Measurements from ENCODE around the gene PHC3.

DNA sequence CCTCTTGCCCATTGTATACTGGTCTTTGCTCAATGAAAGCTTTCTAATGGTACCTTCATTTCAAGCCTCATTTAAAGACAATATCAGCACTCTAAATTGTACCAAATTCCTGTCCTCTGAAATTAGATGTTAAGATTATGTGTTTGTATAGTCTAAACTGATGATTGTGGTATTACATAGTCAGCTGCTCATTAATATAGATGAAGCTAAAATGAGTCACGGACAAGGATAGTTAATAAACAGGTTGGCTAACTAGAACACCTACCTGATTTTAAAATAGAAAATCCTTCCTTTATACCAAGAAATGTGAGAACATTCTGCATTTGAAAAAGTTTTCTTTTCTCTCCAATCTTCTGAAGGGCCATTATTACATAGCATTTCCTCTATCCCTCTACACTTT, 43.6 kb upstream of the PHC3 start:
- TF ChIP-seq, protein P1, sequence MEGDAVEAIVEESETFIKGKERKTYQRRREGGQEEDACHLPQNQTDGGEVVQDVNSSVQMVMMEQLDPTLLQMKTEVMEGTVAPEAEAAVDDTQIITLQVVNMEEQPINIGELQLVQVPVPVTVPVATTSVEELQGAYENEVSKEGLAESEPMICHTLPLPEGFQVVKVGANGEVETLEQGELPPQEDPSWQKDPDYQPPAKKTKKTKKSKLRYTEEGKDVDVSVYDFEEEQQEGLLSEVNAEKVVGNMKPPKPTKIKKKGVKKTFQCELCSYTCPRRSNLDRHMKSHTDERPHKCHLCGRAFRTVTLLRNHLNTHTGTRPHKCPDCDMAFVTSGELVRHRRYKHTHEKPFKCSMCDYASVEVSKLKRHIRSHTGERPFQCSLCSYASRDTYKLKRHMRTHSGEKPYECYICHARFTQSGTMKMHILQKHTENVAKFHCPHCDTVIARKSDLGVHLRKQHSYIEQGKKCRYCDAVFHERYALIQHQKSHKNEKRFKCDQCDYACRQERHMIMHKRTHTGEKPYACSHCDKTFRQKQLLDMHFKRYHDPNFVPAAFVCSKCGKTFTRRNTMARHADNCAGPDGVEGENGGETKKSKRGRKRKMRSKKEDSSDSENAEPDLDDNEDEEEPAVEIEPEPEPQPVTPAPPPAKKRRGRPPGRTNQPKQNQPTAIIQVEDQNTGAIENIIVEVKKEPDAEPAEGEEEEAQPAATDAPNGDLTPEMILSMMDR (IDR thresholded peaks at IDR 0.05 in 8 of 11, conservative IDR thresholded peaks at IDR 0.05 in 3 of 11) = no peak
- no peak for TF ChIP-seq POLR2A (IDR thresholded peaks at IDR 0.05)

Measured in spleen (tissue), 7 donors.